HepG2 (cell line): Measurements from ENCODE around the gene KAZN. TPM values are rescaled to one million over a fixed set of nuclear protein-coding genes. Genes with fewer than 3 reads are reported as not detected.

Experiments used
- AGO2 ChIP-seq: fragments of 200-400 bp; formaldehyde crosslinking; optimal IDR thresholded peaks from 2 replicates; pipeline ENCODE3; 2017; ENCODE audit warnings: mild to moderate bottlenecking, low read depth, low read length, moderate library complexity
- AHR ChIP-seq: IDR thresholded peaks from 2 replicates; pipeline ENCODE4 v1.6.1; 2018; ENCODE audit warnings: missing genetic modification reagents, missing compliant biosample characterization
- DMAP1 ChIP-seq: IDR thresholded peaks from 2 replicates; pipeline ENCODE4 v1.6.1; 2016
- HOXA5 ChIP-seq: sonication (generic); formaldehyde crosslinking; IDR thresholded peaks from 2 replicates; pipeline ENCODE4 v1.4.0; 2020; ENCODE audit warnings: missing genetic modification reagents
- MED13 ChIP-seq: sonication (generic); formaldehyde crosslinking; IDR thresholded peaks from 2 replicates; pipeline ENCODE4 v1.5.0; 2020; ENCODE audit warnings: missing genetic modification reagents
- NFE2 ChIP-seq: sonication (generic); formaldehyde crosslinking; IDR thresholded peaks from 2 replicates; pipeline ENCODE4 v1.4.0; 2020; ENCODE audit warnings: missing genetic modification reagents
- SIN3A ChIP-seq: IDR thresholded peaks from 2 replicates; pipeline ENCODE4 v1.6.1; 2011; ENCODE audit warnings: low read depth, mild to moderate bottlenecking, control low read depth, low read length, borderline replicate concordance
- SOX6 ChIP-seq, 2 experiments: fragments of 450-650 bp in 1 of 2; sonication (generic) in 1 of 2; formaldehyde crosslinking in 1 of 2; IDR thresholded peaks; 2 replicates each; pipeline versions ENCODE4 v1.4.0 to v1.6.1; 2017 to 2020; ENCODE audit warnings: antibody characterized with exemption in 1 of 2, mild to moderate bottlenecking in 1 of 2, missing genetic modification reagents in 1 of 2
- ZC3H13 ChIP-seq: sonication (generic); formaldehyde crosslinking; IDR thresholded peaks from 2 replicates; pipeline ENCODE4 v1.8.1; 2023; ENCODE audit warnings: mild to moderate bottlenecking, missing genetic modification reagents, moderate library complexity
- polyA plus RNA-seq, 8 experiments: library from polyadenylated mRNA; depleted of rRNA in 3 of 8; stranded (reverse) in 7 of 8; unstranded in 1 of 8; fragments of >200 nt; fragmentation: Illumina TruSeq in 4 of 8; extraction: Trizol in 4 of 8; gene quantifications; 2 replicates each; pipeline versions ENCODE4 v1.2.1 to v1.2.3, GENCODE V29; 2011 to 2016; ENCODE audit warnings: low read depth in 4 of 8, missing spikeins in 1 of 8, mixed read lengths in 1 of 8; ENCODE audit not compliant: insufficient read depth in 1 of 8
- total RNA-seq, 5 experiments: library from RNA; depleted of rRNA; stranded (reverse); fragments of >200 nt; fragmentation: Illumina TruSeq; extraction: Trizol; gene quantifications; 2 replicates each; pipeline ENCODE4 v1.2.3, GENCODE V29; 2016; ENCODE audit warnings: low read depth in 1 of 5
- TF ChIP-seq, protein P1 (sequence below): sonication (generic); formaldehyde crosslinking; IDR thresholded peaks from 2 replicates; pipeline ENCODE4 v1.4.0; 2020; ENCODE audit warnings: missing genetic modification reagents, borderline replicate concordance
- TF ChIP-seq, protein P2 (sequence below): sonication (generic); formaldehyde crosslinking; IDR thresholded peaks from 2 replicates; pipeline ENCODE4 v1.4.0; 2020; ENCODE audit warnings: missing genetic modification reagents, borderline replicate concordance
- TF ChIP-seq, protein P3 (sequence below): IDR thresholded peaks from 2 replicates; pipeline ENCODE4 v1.6.1; 2016; ENCODE audit warnings: low read depth, missing genetic modification reagents, missing compliant biosample characterization
- TF ChIP-seq, protein P4 (sequence below): fragments of 450-650 bp; IDR thresholded peaks from 2 replicates; pipeline ENCODE4 v1.6.1; 2017
- TF ChIP-seq, protein P5 (sequence below): sonication (generic); formaldehyde crosslinking; IDR thresholded peaks from 2 replicates; pipeline ENCODE4 v1.8.1; 2022; ENCODE audit warnings: low read depth, mild to moderate bottlenecking, missing genetic modification reagents

The KAZN gene
- total and polyA plus RNA-seq, 2 of the 13 experiments (the other 11 are each of a cell fraction or from before 2014, with no cell fraction given): 10.4 to 13.5 TPM

DNA sequence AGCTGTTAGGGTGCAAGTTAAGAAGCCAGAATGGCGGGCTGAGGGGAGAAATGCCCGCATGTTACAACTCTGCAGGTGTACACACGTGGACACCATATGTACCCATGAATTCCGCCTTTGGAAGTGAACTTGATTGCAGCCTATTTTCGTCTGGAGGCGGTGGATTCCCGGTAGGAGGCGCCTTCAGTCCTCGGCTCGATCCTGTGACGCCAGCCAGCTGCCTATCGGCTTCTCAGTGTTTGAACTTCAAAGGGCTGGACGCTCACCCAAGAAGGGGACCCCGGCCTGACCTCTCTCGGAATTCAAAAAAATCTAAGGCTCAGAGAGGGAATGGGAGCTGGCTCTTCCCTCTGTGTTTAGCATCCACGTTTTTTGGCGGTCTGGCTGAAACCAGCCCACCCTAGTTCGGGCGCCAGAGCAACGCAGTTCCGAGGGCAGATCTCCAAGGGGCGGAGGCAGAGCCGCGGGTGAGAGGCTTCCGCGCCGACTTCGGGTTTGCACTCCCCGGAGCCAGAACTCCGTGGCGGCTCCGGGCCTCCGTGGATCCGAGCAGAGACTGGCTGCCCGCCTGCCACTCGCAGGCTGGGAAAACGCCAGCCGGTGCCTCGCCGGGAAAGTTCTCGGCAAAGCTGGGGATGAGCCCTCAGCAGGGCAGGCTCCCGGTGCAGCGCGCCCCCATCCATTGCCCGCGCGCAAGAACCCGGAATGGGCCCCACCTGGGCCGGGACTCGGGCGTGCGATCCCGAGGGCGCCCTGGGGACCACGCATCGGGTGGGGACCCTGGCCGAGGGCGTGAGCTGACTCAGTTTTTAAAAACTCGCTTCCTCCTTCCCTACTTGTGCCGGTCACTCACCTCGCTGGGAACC is 554.1 kb downstream of the KAZN start (continued):
- TF ChIP-seq, protein P1, sequence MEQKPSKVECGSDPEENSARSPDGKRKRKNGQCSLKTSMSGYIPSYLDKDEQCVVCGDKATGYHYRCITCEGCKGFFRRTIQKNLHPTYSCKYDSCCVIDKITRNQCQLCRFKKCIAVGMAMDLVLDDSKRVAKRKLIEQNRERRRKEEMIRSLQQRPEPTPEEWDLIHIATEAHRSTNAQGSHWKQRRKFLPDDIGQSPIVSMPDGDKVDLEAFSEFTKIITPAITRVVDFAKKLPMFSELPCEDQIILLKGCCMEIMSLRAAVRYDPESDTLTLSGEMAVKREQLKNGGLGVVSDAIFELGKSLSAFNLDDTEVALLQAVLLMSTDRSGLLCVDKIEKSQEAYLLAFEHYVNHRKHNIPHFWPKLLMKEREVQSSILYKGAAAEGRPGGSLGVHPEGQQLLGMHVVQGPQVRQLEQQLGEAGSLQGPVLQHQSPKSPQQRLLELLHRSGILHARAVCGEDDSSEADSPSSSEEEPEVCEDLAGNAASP (CRISPR knock-in tag): 0 out of 2 replicates have a peak, but pooled peaks have one; percentile 54
- no peak for TF ChIP-seq AHR (CRISPR knock-in tag)
- TF ChIP-seq, protein P2, sequence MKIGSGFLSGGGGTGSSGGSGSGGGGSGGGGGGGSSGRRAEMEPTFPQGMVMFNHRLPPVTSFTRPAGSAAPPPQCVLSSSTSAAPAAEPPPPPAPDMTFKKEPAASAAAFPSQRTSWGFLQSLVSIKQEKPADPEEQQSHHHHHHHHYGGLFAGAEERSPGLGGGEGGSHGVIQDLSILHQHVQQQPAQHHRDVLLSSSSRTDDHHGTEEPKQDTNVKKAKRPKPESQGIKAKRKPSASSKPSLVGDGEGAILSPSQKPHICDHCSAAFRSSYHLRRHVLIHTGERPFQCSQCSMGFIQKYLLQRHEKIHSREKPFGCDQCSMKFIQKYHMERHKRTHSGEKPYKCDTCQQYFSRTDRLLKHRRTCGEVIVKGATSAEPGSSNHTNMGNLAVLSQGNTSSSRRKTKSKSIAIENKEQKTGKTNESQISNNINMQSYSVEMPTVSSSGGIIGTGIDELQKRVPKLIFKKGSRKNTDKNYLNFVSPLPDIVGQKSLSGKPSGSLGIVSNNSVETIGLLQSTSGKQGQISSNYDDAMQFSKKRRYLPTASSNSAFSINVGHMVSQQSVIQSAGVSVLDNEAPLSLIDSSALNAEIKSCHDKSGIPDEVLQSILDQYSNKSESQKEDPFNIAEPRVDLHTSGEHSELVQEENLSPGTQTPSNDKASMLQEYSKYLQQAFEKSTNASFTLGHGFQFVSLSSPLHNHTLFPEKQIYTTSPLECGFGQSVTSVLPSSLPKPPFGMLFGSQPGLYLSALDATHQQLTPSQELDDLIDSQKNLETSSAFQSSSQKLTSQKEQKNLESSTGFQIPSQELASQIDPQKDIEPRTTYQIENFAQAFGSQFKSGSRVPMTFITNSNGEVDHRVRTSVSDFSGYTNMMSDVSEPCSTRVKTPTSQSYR (CRISPR knock-in tag): no peak; the same call in 1 of the 2 replicates
- TF ChIP-seq SIN3A: peak; percentile 72; the same call in 1 of the 2 replicates
- peak; percentile 68 for TF ChIP-seq AGO2
- TF ChIP-seq, protein P3, sequence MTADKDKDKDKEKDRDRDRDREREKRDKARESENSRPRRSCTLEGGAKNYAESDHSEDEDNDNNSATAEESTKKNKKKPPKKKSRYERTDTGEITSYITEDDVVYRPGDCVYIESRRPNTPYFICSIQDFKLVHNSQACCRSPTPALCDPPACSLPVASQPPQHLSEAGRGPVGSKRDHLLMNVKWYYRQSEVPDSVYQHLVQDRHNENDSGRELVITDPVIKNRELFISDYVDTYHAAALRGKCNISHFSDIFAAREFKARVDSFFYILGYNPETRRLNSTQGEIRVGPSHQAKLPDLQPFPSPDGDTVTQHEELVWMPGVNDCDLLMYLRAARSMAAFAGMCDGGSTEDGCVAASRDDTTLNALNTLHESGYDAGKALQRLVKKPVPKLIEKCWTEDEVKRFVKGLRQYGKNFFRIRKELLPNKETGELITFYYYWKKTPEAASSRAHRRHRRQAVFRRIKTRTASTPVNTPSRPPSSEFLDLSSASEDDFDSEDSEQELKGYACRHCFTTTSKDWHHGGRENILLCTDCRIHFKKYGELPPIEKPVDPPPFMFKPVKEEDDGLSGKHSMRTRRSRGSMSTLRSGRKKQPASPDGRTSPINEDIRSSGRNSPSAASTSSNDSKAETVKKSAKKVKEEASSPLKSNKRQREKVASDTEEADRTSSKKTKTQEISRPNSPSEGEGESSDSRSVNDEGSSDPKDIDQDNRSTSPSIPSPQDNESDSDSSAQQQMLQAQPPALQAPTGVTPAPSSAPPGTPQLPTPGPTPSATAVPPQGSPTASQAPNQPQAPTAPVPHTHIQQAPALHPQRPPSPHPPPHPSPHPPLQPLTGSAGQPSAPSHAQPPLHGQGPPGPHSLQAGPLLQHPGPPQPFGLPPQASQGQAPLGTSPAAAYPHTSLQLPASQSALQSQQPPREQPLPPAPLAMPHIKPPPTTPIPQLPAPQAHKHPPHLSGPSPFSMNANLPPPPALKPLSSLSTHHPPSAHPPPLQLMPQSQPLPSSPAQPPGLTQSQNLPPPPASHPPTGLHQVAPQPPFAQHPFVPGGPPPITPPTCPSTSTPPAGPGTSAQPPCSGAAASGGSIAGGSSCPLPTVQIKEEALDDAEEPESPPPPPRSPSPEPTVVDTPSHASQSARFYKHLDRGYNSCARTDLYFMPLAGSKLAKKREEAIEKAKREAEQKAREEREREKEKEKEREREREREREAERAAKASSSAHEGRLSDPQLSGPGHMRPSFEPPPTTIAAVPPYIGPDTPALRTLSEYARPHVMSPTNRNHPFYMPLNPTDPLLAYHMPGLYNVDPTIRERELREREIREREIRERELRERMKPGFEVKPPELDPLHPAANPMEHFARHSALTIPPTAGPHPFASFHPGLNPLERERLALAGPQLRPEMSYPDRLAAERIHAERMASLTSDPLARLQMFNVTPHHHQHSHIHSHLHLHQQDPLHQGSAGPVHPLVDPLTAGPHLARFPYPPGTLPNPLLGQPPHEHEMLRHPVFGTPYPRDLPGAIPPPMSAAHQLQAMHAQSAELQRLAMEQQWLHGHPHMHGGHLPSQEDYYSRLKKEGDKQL (CRISPR knock-in tag): no peak
- TF ChIP-seq, protein P4, sequence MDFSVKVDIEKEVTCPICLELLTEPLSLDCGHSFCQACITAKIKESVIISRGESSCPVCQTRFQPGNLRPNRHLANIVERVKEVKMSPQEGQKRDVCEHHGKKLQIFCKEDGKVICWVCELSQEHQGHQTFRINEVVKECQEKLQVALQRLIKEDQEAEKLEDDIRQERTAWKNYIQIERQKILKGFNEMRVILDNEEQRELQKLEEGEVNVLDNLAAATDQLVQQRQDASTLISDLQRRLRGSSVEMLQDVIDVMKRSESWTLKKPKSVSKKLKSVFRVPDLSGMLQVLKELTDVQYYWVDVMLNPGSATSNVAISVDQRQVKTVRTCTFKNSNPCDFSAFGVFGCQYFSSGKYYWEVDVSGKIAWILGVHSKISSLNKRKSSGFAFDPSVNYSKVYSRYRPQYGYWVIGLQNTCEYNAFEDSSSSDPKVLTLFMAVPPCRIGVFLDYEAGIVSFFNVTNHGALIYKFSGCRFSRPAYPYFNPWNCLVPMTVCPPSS: no peak
- TF ChIP-seq, protein P5, sequence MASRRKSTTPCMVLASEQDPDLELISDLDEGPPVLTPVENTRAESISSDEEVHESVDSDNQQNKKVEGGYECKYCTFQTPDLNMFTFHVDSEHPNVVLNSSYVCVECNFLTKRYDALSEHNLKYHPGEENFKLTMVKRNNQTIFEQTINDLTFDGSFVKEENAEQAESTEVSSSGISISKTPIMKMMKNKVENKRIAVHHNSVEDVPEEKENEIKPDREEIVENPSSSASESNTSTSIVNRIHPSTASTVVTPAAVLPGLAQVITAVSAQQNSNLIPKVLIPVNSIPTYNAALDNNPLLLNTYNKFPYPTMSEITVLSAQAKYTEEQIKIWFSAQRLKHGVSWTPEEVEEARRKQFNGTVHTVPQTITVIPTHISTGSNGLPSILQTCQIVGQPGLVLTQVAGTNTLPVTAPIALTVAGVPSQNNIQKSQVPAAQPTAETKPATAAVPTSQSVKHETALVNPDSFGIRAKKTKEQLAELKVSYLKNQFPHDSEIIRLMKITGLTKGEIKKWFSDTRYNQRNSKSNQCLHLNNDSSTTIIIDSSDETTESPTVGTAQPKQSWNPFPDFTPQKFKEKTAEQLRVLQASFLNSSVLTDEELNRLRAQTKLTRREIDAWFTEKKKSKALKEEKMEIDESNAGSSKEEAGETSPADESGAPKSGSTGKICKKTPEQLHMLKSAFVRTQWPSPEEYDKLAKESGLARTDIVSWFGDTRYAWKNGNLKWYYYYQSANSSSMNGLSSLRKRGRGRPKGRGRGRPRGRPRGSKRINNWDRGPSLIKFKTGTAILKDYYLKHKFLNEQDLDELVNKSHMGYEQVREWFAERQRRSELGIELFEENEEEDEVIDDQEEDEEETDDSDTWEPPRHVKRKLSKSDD (CRISPR knock-in tag): no peak
- TF ChIP-seq DMAP1: peak; percentile 18; the same call in 1 of the 2 replicates
- no peak for TF ChIP-seq NFE2 (CRISPR knock-in tag)
- TF ChIP-seq MED13 (CRISPR knock-in tag): no peak
- TF ChIP-seq HOXA5 (CRISPR knock-in tag): no peak
- 0 out of 2 replicates have a peak, but pooled peaks have one; percentile 27 for TF ChIP-seq ZC3H13 (CRISPR knock-in tag)
- no peak for TF ChIP-seq SOX6 (IDR thresholded peaks at IDR 0.05)
- peak; percentile 40; the same call in 1 of the 2 replicates for TF ChIP-seq SOX6 (CRISPR knock-in tag; IDR thresholded peaks at IDR 0.05)
